OCI-M2 (cell line): ENCODE measurements around the gene NAPEPLD.
"Not testable (repeated sequence)": the region's sequence is repeated elsewhere in the genome, so short reads cannot be mapped to it uniquely, and the experiment has no call there.

Experiments used
- DNase-seq: peaks from one replicate; lab custom pipeline; 2025; ENCODE audit not compliant: unreplicated experiment; lab: John Stamatoyannopoulos, UW

Gene NAPEPLD

GRCh38 chr7:103148994-103149807, at the start of gene NAPEPLD:
TSS of gene NAPEPLD (minus strand) at chr7:103149099. CDS start at chr7:103128776, 20,323 bp downstream.
- no peak for DNase-seq

GRCh38 chr7:103198079-103198478, 49.2 kb upstream of the NAPEPLD start:
- not testable (repeated sequence) for DNase-seq

- not testable (repeated sequence) for DNase-seq
These were observed 46.5 kb upstream of the NAPEPLD start for GRCh38 chr7:103195364-103195763.

GRCh38 chr7:103172415-103173146, 23.7 kb upstream of the NAPEPLD start:
- DNase-seq, result not testable (repeated sequence)

- not testable (repeated sequence) for DNase-seq
These were observed 23.0 kb upstream of the NAPEPLD start for GRCh38 chr7:103171695-103172414.

GRCh38 chr7:103166921-103167544, 18.1 kb upstream of the NAPEPLD start:
- DNase-seq, result not testable (repeated sequence)

GRCh38 chr7:103163087-103163825, 14.4 kb upstream of the NAPEPLD start:
- DNase-seq, result not testable (repeated sequence)

- DNase-seq, result not testable (repeated sequence)
These were observed 13.7 kb upstream of the NAPEPLD start for GRCh38 chr7:103162641-103163040.

GRCh38 chr7:103161998-103162616, 13.2 kb upstream of the NAPEPLD start:
- not testable (repeated sequence) for DNase-seq

GRCh38 chr7:103159072-103159471, 10.2 kb upstream of the NAPEPLD start:
- not testable (repeated sequence) for DNase-seq

- DNase-seq, result not testable (repeated sequence)
These were observed 6.6 kb upstream of the NAPEPLD start for GRCh38 chr7:103155331-103156024.

GRCh38 chr7:103154042-103154441, 5.1 kb upstream of the NAPEPLD start:
- DNase-seq, result no peak

GRCh38 chr7:103152744-103153617, 4.1 kb upstream of the NAPEPLD start:
- not testable (repeated sequence) for DNase-seq

GRCh38 chr7:103151993-103152676, 3.2 kb upstream of the NAPEPLD start:
- DNase-seq, result not testable (repeated sequence)

GRCh38 chr7:103150192-103150591, 1.3 kb upstream of the NAPEPLD start:
- DNase-seq, result no peak

GRCh38 chr7:103149808-103150180, 895 bp upstream of the NAPEPLD start:
- no peak for DNase-seq

GRCh38 chr7:103148131-103148993, 537 bp downstream of the NAPEPLD start:
- DNase-seq, result no peak
